HL-60 (cell line): ENCODE measurements around the gene COL11A2.

Experiments
- DNase-seq, 2 experiments: peaks; one replicate each; pipeline ENCODE4 v3.0.0-alpha.2; 2010 to 2020; ENCODE audit warnings: low read depth in 1 of 2, low spot score in 1 of 2
- H3K27ac ChIP-seq: fragments of 250-450 bp; sonication (Bioruptor Pico); replicated peaks from 2 replicates; pipeline ENCODE4 v1.5.1; 2020; ENCODE audit warnings: mild to moderate bottlenecking, moderate library complexity
- H3K27me3 ChIP-seq: fragments of 250-450 bp; sonication (Bioruptor Pico); 2 replicates; pipeline ENCODE4 v1.5.1; 2021; ENCODE audit warnings: mild to moderate bottlenecking, moderate library complexity; ENCODE audit not compliant: insufficient read depth, poor library complexity, severe bottlenecking
- H3K4me3 ChIP-seq: replicated peaks from 2 replicates; pipeline ENCODE4 v1.5.1; 2011; ENCODE audit warnings: mild to moderate bottlenecking, control low read depth, low read length; ENCODE audit not compliant: insufficient read depth
- GABPA ChIP-seq: IDR thresholded peaks from 2 replicates; pipeline ENCODE4 v1.6.1; 2012; ENCODE audit warnings: low read depth
- POLR2AphosphoS5 ChIP-seq: IDR thresholded peaks from 2 replicates; pipeline ENCODE4 v1.6.1; 2012; ENCODE audit warnings: low read depth
- SPI1 ChIP-seq: IDR thresholded peaks from 2 replicates; pipeline ENCODE4 v1.6.1; 2012; ENCODE audit warnings: low read depth, mild to moderate bottlenecking, borderline replicate concordance
- microRNA-seq: library from miRNA; unstranded; fragments of <30 nt; microRNA quantifications from one replicate; pipeline ENCODE4, GENCODE V29; 2018
- TF ChIP-seq, protein P1 (sequence below): IDR thresholded peaks from 2 replicates; pipeline ENCODE4 v1.6.1; 2012; ENCODE audit warnings: low read depth; ENCODE audit not compliant: insufficient replicate concordance
- TF ChIP-seq, protein P2 (sequence below): IDR thresholded peaks from one replicate; pipeline ENCODE4 v1.5.1; 2011; ENCODE audit warnings: low read length, control low read depth, inconsistent platforms; ENCODE audit not compliant: insufficient read depth

The COL11A2 gene

DNA sequence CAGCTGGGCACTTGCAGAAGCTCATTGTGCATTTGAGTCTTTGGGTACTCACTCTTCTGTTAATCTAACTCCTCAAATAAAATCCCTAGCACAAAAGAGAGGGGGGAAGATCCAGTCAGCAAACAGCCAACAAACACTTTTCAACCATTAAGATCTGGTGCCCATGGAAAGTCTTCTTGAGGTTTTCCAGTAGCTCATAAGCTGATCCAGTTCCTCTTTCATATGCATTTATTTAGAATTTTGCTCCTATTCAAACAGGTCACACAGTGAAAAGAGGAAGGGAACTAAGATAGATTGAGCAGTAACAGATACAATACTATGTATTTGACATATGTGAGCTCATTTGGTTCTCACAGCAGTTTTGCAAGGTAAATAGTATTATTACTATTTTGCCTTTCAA is 77.9 kb downstream of the COL11A2 start:
- TF ChIP-seq POLR2AphosphoS5 (no peak), SPI1 (peak; percentile 99)
- peaks cover 5% of the 10 kb centered on the region for H3K27me3 ChIP-seq
- H3K27ac ChIP-seq = no peak overlapping the region
- H3K4me3 ChIP-seq = no peak overlapping the region
- DNase-seq = peak in 1 of 2 experiments; percentile 28

DNA sequence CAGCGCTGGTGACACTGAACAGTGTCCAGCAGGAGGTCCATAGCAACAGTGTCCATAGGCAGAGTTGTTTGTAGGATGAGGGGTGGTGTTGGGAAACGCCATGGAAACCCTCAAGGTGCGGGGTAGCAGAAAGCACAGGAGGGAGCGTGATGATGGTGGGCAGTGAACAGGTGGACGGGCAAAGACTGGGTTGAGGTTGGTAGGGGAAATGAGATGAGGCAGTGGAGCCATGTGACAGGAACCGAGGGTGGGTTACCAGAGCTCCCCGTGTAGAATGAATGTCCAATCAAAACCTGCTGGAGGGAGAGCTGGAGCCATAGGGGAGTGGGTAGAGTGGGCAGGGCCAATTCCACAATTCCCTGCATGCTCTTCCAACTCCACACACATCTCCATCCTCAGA is 78.5 kb downstream of the COL11A2 start:
- DNase-seq = no peak
- no peak overlapping the region for H3K4me3 ChIP-seq
- H3K27me3 ChIP-seq = peaks cover 5% of the 10 kb centered on the region
- TF ChIP-seq, protein P1, sequence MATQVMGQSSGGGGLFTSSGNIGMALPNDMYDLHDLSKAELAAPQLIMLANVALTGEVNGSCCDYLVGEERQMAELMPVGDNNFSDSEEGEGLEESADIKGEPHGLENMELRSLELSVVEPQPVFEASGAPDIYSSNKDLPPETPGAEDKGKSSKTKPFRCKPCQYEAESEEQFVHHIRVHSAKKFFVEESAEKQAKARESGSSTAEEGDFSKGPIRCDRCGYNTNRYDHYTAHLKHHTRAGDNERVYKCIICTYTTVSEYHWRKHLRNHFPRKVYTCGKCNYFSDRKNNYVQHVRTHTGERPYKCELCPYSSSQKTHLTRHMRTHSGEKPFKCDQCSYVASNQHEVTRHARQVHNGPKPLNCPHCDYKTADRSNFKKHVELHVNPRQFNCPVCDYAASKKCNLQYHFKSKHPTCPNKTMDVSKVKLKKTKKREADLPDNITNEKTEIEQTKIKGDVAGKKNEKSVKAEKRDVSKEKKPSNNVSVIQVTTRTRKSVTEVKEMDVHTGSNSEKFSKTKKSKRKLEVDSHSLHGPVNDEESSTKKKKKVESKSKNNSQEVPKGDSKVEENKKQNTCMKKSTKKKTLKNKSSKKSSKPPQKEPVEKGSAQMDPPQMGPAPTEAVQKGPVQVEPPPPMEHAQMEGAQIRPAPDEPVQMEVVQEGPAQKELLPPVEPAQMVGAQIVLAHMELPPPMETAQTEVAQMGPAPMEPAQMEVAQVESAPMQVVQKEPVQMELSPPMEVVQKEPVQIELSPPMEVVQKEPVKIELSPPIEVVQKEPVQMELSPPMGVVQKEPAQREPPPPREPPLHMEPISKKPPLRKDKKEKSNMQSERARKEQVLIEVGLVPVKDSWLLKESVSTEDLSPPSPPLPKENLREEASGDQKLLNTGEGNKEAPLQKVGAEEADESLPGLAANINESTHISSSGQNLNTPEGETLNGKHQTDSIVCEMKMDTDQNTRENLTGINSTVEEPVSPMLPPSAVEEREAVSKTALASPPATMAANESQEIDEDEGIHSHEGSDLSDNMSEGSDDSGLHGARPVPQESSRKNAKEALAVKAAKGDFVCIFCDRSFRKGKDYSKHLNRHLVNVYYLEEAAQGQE = no peak
- TF ChIP-seq, protein P2, sequence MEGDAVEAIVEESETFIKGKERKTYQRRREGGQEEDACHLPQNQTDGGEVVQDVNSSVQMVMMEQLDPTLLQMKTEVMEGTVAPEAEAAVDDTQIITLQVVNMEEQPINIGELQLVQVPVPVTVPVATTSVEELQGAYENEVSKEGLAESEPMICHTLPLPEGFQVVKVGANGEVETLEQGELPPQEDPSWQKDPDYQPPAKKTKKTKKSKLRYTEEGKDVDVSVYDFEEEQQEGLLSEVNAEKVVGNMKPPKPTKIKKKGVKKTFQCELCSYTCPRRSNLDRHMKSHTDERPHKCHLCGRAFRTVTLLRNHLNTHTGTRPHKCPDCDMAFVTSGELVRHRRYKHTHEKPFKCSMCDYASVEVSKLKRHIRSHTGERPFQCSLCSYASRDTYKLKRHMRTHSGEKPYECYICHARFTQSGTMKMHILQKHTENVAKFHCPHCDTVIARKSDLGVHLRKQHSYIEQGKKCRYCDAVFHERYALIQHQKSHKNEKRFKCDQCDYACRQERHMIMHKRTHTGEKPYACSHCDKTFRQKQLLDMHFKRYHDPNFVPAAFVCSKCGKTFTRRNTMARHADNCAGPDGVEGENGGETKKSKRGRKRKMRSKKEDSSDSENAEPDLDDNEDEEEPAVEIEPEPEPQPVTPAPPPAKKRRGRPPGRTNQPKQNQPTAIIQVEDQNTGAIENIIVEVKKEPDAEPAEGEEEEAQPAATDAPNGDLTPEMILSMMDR = no peak
- TF ChIP-seq POLR2AphosphoS5 (no peak), SPI1 (no peak), GABPA (no peak)
- no peak overlapping the region for H3K27ac ChIP-seq

Small RNA genes lying within 50 kb of the gene (microRNA-seq; reads per million reads assigned to microRNA genes)
- gene MIR219A1 = 50.4 reads per million, percentile 61 among the genes with 10 or more reads in this experiment
